DOHH2 (cell line): ENCODE results near the gene NOCT.
A peak's percentile ranks its signal among the peaks of the same experiment; 100 is the strongest.

Experiments
- H3F3A ChIP-seq: fragments of 200-600 bp; sonication (generic), shearing (Covaris generic); 2 replicates; pipeline ENCODE4 v1.6.0; 2016; ENCODE audit warnings: antibody characterized with exemption, mild to moderate bottlenecking; ENCODE audit not compliant: control insufficient read depth, insufficient read depth
- H3K27ac ChIP-seq: fragments of 200-600 bp; sonication (generic); 2 replicates; pipeline ENCODE4 v1.5.1; 2014; ENCODE audit warnings: low read depth, mild to moderate bottlenecking, low read length, moderate library complexity
- H3K27me3 ChIP-seq: fragments of 200-600 bp; sonication (generic); 2 replicates; pipeline ENCODE4 v1.6.1; 2014; ENCODE audit warnings: mild to moderate bottlenecking, low read length, mixed read lengths; ENCODE audit not compliant: control insufficient read depth
- H3K36me3 ChIP-seq: fragments of 200-600 bp; sonication (generic); 2 replicates; pipeline ENCODE4 v1.6.1; 2014; ENCODE audit warnings: mild to moderate bottlenecking, low read length, moderate library complexity, mixed read lengths; ENCODE audit not compliant: control insufficient read depth
- H3K4me1 ChIP-seq: fragments of 200-600 bp; sonication (generic); 2 replicates; pipeline ENCODE4 v1.6.1; 2014; ENCODE audit warnings: mild to moderate bottlenecking, low read length, mixed read lengths; ENCODE audit not compliant: control insufficient read depth
- H3K4me2 ChIP-seq: fragments of 200-600 bp; sonication (generic); 2 replicates; pipeline ENCODE4 v1.6.0; 2014; ENCODE audit warnings: mild to moderate bottlenecking, low read length, moderate library complexity
- H3K4me3 ChIP-seq: fragments of 200-600 bp; sonication (generic); 2 replicates; pipeline ENCODE4 v1.5.1; 2014; ENCODE audit warnings: mild to moderate bottlenecking, low read length, mixed read lengths
- H3K79me2 ChIP-seq: fragments of 200-600 bp; sonication (generic); 2 replicates; pipeline ENCODE4 v1.6.1; 2014; ENCODE audit warnings: mild to moderate bottlenecking, low read length, mixed read lengths; ENCODE audit not compliant: control insufficient read depth
- H3K9me2 ChIP-seq: fragments of 200-600 bp; sonication (generic); replicated peaks from 2 replicates; pipeline ENCODE4 v1.6.1; 2014; ENCODE audit warnings: mild to moderate bottlenecking, low read length, mixed read lengths; ENCODE audit not compliant: control insufficient read depth
- H3K9me3 ChIP-seq: fragments of 200-600 bp; sonication (generic); 2 replicates; pipeline ENCODE4 v1.6.1; 2014; ENCODE audit warnings: antibody characterized with exemption, low read length, mixed read lengths; ENCODE audit not compliant: control insufficient read depth, insufficient read depth
- H4K20me1 ChIP-seq: fragments of 200-600 bp; sonication (generic); 2 replicates; pipeline ENCODE4 v1.6.0; 2014; ENCODE audit warnings: low read depth, mild to moderate bottlenecking, antibody characterized with exemption, low read length, moderate library complexity; ENCODE audit not compliant: control insufficient read depth, insufficient read depth
- EZH2phosphoT487 ChIP-seq: fragments of 200-600 bp; sonication (generic); IDR thresholded peaks from 2 replicates; pipeline ENCODE4 v1.6.1; 2017; ENCODE audit warnings: borderline replicate concordance, mild to moderate bottlenecking, antibody characterized with exemption, low read length, moderate library complexity, mixed read lengths
- TF ChIP-seq, protein P1 (sequence below): fragments of 200-600 bp; sonication (generic); IDR thresholded peaks from one replicate; pipeline ENCODE4 v1.5.1; 2014; ENCODE audit warnings: antibody characterized with exemption, mild to moderate bottlenecking, low read depth, low read length; ENCODE audit not compliant: poor library complexity, severe bottlenecking

The NOCT gene

DNA sequence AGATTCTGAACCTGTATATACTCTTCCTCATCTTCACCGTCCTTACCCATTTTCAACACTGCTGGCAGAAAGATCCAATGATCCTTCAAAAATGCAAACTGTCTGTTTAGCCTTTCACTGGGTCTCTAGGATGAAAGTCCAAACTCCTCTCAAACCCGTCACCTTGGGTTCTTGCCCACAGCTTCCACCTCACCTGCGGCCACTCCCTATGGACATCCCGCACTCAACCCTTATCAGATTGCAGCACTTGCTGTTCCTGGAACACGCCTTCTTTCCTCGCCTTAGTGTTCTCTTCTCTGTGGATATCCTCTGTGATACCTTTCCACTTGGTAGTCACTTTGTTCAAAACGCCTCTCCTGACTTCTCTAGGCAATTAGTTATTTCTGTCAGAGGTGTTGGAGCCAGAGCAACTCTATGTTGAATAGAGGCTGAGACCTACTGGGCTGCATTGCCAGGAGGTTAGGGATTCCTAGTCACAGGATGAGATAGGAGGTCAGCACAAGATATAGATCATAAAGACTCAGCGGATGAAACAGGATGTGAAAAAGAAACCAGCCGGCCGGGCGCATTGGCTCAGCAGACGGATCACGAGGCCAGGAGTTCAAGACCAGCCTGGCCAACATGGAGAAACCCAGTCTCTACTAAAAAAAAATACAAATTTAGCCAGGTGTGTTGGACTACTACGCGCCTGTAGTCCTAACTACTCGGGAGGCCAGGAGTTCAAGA, 4.2 kb upstream of the NOCT start:
- Histone ChIP-seq H3K36me3 (no peaks in the 10 kb centered on the region), H3F3A (no peaks in the 10 kb centered on the region), H4K20me1 (no peaks in the 10 kb centered on the region), H3K4me1 (peaks cover 12% of the 10 kb centered on the region), H3K27me3 (no peaks in the 10 kb centered on the region), H3K9me2 (no peaks in the 10 kb centered on the region), H3K79me2 (peaks cover 8% of the 10 kb centered on the region), H3K4me2 (no peak overlapping the region), H3K27ac (no peak overlapping the region), H3K9me3 (peaks cover 11% of the 10 kb centered on the region; the same call in 1 of the 2 replicates), H3K4me3 (no peak overlapping the region)
- TF ChIP-seq, protein P1, sequence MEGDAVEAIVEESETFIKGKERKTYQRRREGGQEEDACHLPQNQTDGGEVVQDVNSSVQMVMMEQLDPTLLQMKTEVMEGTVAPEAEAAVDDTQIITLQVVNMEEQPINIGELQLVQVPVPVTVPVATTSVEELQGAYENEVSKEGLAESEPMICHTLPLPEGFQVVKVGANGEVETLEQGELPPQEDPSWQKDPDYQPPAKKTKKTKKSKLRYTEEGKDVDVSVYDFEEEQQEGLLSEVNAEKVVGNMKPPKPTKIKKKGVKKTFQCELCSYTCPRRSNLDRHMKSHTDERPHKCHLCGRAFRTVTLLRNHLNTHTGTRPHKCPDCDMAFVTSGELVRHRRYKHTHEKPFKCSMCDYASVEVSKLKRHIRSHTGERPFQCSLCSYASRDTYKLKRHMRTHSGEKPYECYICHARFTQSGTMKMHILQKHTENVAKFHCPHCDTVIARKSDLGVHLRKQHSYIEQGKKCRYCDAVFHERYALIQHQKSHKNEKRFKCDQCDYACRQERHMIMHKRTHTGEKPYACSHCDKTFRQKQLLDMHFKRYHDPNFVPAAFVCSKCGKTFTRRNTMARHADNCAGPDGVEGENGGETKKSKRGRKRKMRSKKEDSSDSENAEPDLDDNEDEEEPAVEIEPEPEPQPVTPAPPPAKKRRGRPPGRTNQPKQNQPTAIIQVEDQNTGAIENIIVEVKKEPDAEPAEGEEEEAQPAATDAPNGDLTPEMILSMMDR, result no peak
- no peak for TF ChIP-seq EZH2phosphoT487

GRCh38 chr4:139014371-139015268, 961 bp upstream of the NOCT start:
- Histone ChIP-seq H3K27ac (peak overlapping the region; percentile 51; the same call in 1 of the 2 replicates), H3K79me2 (peaks cover 40% of the 10 kb centered on the region), H3F3A (no peaks in the 10 kb centered on the region), H3K4me1 (peaks cover 31% of the 10 kb centered on the region), H4K20me1 (peaks cover 7% of the 10 kb centered on the region; the same call in 1 of the 2 replicates), H3K36me3 (peaks cover 17% of the 10 kb centered on the region), H3K4me2 (peak overlapping the region; percentile 81), H3K4me3 (peak overlapping the region; percentile 83), H3K9me2 (no peaks in the 10 kb centered on the region), H3K27me3 (no peaks in the 10 kb centered on the region), H3K9me3 (no peaks in the 10 kb centered on the region)
- no peak for TF ChIP-seq EZH2phosphoT487
- TF ChIP-seq, protein P1, result no peak

DNA sequence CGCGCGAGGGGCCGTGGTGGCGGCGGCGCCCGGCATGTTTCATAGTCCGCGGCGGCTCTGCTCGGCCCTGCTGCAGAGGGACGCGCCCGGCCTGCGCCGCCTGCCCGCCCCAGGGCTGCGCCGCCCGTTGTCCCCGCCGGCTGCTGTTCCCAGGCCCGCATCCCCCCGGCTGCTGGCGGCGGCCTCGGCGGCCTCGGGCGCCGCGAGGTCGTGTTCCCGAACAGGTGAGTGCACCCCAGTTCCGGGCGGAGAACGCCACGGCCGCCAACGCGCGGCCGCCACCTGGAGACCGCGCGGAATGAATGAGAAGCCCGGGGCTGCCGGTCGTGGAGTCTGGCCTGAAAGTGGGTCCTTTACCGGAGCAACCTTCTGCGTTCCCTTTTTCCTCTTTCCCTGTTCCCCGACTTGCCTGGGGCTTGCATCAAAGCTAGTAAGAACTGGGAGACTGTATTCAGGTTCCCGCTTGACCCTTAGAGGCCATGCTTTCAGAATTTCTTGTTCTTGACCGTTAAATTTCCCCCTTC, 429 bp downstream of the NOCT start:
- Histone ChIP-seq H3K9me3 (no peaks in the 10 kb centered on the region), H3K4me1 (peaks cover 45% of the 10 kb centered on the region), H3K27ac (peak overlapping the region; percentile 51), H3K9me2 (no peaks in the 10 kb centered on the region), H3K36me3 (peaks cover 22% of the 10 kb centered on the region), H3K79me2 (peaks cover 54% of the 10 kb centered on the region), H3F3A (no peaks in the 10 kb centered on the region), H3K4me3 (peak overlapping the region; percentile 83), H3K27me3 (no peaks in the 10 kb centered on the region), H4K20me1 (peaks cover 18% of the 10 kb centered on the region; the same call in 1 of the 2 replicates), H3K4me2 (peak overlapping the region; percentile 81)
- no peak for TF ChIP-seq EZH2phosphoT487
- TF ChIP-seq, protein P1, result no peak
